HFFc6 (cell line): Measurements from ENCODE around the gene ENO2. TPM values are rescaled to one million over a fixed set of nuclear protein-coding genes. Genes with fewer than 3 reads are reported as not detected.

Experiments
- DNase-seq: peaks from one replicate; pipeline ENCODE4 v3.0.0-alpha.2; 2018
- H3K27ac Mint-ChIP-seq: 2 replicates; pipeline ENCODE4 v1.8.0; 2020; ENCODE audit warnings: mild to moderate bottlenecking, mixed read lengths
- H3K27me3 Mint-ChIP-seq: 2 replicates; pipeline ENCODE4 v1.8.0; 2021; ENCODE audit warnings: mild to moderate bottlenecking, moderate library complexity, mixed read lengths; ENCODE audit not compliant: insufficient read depth
- H3K36me3 Mint-ChIP-seq: 2 replicates; pipeline ENCODE4 v1.8.0; 2021; ENCODE audit warnings: low read depth, mixed read lengths
- H3K4me1 Mint-ChIP-seq: 2 replicates; pipeline ENCODE4 v1.8.0; 2020; ENCODE audit warnings: low read depth, mixed read lengths
- H3K4me3 Mint-ChIP-seq: 2 replicates; pipeline ENCODE4 v1.8.0; 2020; ENCODE audit warnings: mild to moderate bottlenecking, moderate library complexity, mixed read lengths
- H3K9me3 Mint-ChIP-seq: 2 replicates; pipeline ENCODE4 v1.8.0; 2020; ENCODE audit warnings: mild to moderate bottlenecking, mixed read lengths
- CTCF ChIP-seq: fragments of 200-600 bp; sonication (generic); IDR thresholded peaks from 2 replicates; pipeline ENCODE4 v1.5.0; 2021; ENCODE audit warnings: antibody characterized with exemption, mild to moderate bottlenecking
- total RNA-seq, 6 experiments: library from RNA; stranded (reverse); fragmentation: NEBNext Ultra II Directional; extraction: Animal tissue kit (Norgen Biotek cat#: 25700); gene quantifications; 2 replicates in 1 of 6; 3 replicates in 5 of 6; pipeline ENCODE4 v1.2.3, GENCODE V29; 2021

ENO2 gene
- total RNA-seq, 6 experiments from 2014 or later = 18.9 to 26.9 (median 24.7) TPM

- Mint-ChIP-seq H3K9me3 (peaks cover 9% of the 10 kb centered on the region; the same call in 1 of the 2 replicates), H3K36me3 (peaks cover 26% of the 10 kb centered on the region), H3K27ac (peak overlapping the region; percentile 100), H3K27me3 (peaks cover 27% of the 10 kb centered on the region), H3K4me3 (peak overlapping the region; percentile 94), H3K4me1 (peaks cover 45% of the 10 kb centered on the region)
- DNase-seq = peak; percentile 89
- TF ChIP-seq CTCF = no peak
These were observed 29.0 kb downstream of the ENO2 start for GRCh38 chr12:6943389-6943721.

DNA sequence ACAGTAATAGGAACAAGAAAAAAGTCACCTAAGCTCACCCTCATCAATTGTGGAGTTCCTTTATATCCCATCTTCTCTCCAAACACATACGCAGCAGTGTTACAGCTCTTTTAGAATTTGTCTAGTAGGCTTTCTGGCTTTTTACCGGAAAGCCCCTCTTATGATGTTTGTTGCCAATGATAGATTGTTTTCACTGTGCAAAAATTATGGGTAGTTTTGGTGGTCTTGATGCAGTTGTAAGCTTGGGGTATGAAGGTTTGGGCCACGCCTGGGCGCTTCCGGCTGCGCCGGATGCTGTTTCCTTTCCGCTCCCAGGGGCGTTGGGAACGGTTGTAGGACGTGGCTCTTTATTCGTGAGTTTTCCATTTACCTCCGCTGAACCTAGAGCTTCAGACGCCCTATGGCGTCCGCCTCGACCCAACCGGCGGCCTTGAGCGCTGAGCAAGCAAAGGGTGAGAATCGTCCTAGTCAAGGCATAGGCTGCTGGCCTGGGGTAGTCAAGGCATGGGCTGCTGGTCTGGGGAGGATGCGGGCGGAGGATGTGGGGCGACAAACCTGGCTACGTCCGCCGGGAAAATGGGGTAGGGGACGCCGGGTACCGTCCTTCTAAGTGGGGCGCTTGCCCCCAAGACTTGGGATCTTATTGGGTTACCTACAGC is 29.5 kb downstream of the ENO2 start, which contains the start of the genes C12orf57 and RNU7-1:
C12orf57 (plus strand) TSS at position 301 of the 659 bp plus-strand sequence; CDS start at position 401, 100 bp downstream.
RNU7-1 (plus strand) TSS at position 95 of the 659 bp plus-strand sequence.
- peaks cover 27% of the 10 kb centered on the region for H3K27me3 Mint-ChIP-seq
- peaks cover 45% of the 10 kb centered on the region for H3K4me1 Mint-ChIP-seq
- H3K4me3 Mint-ChIP-seq = peak within 1 kb of the TSS; percentile 94
- peaks cover 26% of the 10 kb centered on the region for H3K36me3 Mint-ChIP-seq
- TF ChIP-seq CTCF = no peak
- H3K27ac Mint-ChIP-seq = peak within 1 kb of the TSS; percentile 100
- H3K9me3 Mint-ChIP-seq = peaks cover 9% of the 10 kb centered on the region; the same call in 1 of the 2 replicates
- peak; percentile 87 for DNase-seq

DNA sequence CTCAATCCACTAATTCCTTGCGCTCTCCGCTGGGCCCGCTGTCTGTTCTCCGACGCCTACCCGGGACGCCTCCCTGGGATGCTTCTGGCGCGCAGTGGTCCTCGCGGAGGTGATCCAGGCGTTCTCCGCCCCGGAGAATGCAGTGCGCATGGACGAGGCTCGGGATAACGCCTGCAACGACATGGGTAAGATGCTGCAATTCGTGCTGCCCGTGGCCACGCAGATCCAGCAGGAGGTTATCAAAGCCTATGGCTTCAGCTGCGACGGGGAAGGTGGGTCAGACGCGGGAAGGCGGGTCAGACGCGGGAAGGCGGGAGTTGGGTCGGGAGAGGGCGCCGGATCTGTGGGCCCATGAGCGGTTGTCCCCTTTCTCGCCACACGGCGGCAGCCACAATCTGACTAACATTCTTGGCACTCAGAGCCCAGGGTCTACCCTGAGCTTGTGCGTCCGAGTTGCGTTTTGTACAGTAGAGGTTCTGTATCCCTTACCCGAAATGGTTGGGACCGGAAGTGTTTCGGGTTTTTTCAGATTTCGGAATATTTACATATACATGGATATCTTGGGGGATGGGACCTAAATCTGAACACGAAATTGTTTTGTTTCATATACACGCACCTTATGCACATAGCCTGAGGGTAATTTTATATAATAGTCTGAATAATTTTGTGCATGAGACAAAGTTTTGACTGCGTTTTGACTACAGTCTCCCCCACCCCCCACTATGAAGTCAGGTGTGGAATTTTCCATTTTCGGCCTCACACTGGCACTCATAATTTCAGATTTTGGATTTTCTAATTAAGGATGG is 30.2 kb downstream of the ENO2 start:
- peak; percentile 90 for DNase-seq
- peaks cover 20% of the 10 kb centered on the region for H3K27me3 Mint-ChIP-seq
- peak overlapping the region; percentile 100 for H3K27ac Mint-ChIP-seq
- peaks cover 40% of the 10 kb centered on the region for H3K4me1 Mint-ChIP-seq
- H3K36me3 Mint-ChIP-seq = peaks cover 19% of the 10 kb centered on the region
- peaks cover 9% of the 10 kb centered on the region; the same call in 1 of the 2 replicates for H3K9me3 Mint-ChIP-seq
- peak overlapping the region; percentile 94 for H3K4me3 Mint-ChIP-seq
- TF ChIP-seq CTCF = peak; percentile 87

DNA sequence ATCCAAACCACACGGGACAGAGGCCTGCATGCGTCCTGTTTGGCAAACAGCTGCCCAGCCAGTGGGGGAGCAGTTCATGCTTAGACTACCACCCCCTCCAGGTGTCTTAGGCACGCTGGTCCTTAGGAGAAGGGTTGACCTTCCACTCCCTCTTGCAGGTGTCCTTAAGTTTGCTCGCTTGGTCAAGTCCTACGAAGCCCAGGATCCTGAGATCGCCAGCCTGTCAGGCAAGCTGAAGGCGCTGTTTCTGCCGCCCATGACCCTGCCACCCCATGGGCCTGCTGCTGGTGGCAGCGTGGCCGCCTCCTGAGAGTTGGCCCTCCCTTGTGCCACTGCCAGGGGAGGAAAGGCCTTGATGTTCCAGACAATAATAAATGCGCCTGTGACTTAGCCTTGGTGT is 31.2 kb downstream of the ENO2 start:
- Mint-ChIP-seq H3K36me3 (peaks cover 12% of the 10 kb centered on the region), H3K27ac (peak overlapping the region; percentile 100), H3K4me3 (peak overlapping the region; percentile 94), H3K27me3 (peaks cover 17% of the 10 kb centered on the region), H3K9me3 (peaks cover 9% of the 10 kb centered on the region; the same call in 1 of the 2 replicates), H3K4me1 (peaks cover 40% of the 10 kb centered on the region)
- TF ChIP-seq CTCF = no peak
- no peak for DNase-seq

DNA sequence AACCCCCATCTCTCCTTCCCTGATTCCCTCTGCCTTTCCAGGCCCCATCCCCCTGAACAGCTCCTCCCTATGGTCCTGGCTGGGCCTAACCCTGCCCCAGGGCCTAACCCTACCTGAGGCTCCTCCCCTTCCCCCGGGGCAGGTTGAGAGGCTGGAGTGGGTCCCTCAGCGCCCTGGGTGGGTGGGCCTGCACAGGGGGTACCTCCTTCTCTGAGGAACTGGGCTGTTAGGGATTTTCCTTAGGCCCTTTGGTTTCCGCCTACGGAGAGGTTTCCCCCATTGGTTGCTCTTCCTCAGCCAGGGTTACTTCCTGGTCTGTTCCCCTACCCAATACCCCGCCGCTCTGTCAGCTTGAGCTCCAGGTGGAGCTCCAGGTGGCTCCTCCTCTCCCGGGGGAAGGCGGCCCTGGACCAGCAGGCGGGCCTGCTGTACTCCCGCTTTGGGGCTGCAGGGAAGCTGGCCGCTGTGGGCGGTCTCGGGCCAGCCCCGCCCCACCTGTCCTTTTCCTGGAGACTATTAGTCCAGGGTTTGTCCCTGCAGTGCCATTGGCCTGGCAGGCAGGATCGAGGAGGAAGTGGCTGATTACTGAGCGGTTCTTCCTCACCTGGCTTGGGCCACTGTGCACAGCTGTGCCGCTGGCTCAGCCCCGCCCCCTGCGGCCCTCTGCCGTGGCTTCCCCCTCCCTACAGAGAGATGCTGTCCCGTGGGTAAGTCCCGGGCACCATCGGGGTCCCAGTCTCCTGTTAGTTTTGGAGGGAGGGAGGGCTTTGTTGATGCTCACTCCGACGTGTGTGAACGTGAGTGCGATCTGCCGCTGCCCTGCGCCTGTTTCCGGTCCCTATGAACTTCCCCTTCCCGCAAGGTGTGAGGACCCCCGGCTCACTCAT is 31.9 kb downstream of the ENO2 start:
- peaks cover 11% of the 10 kb centered on the region for H3K36me3 Mint-ChIP-seq
- TF ChIP-seq CTCF = no peak
- H3K4me3 Mint-ChIP-seq = peak overlapping the region; percentile 23
- peaks cover 40% of the 10 kb centered on the region for H3K4me1 Mint-ChIP-seq
- DNase-seq = no peak
- H3K27ac Mint-ChIP-seq = no peak overlapping the region
- peaks cover 17% of the 10 kb centered on the region for H3K27me3 Mint-ChIP-seq
- H3K9me3 Mint-ChIP-seq = peaks cover 9% of the 10 kb centered on the region; the same call in 1 of the 2 replicates
